Measurements from ENCODE around the gene ACTL7B.
"Not testable (repeated sequence)": the region's sequence is repeated elsewhere in the genome, so short reads cannot be mapped to it uniquely, and the experiment has no call there.

The ACTL7B gene

DNA sequence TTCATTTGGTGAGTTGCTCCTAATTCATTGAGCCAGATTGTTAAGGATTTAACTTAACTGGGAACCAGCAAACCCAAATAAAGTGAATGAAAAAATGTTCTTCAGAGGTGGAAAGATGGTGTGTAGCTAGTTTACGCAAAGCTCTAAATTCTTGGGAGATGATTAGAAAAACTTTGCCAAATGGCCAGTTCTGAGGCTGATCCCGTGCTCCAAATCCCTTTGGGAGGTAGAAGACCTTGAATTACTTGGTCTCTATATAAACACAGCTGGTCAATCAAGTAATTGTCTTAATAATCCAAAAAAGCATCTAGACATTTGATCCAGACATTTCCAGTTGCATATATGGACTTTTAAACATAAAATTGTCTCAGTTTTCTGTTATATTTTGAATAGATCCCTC, 11.4 kb downstream of the ACTL7B start:
- DNase-seq (ENCODE audit: low spot score) = no peak

DNA sequence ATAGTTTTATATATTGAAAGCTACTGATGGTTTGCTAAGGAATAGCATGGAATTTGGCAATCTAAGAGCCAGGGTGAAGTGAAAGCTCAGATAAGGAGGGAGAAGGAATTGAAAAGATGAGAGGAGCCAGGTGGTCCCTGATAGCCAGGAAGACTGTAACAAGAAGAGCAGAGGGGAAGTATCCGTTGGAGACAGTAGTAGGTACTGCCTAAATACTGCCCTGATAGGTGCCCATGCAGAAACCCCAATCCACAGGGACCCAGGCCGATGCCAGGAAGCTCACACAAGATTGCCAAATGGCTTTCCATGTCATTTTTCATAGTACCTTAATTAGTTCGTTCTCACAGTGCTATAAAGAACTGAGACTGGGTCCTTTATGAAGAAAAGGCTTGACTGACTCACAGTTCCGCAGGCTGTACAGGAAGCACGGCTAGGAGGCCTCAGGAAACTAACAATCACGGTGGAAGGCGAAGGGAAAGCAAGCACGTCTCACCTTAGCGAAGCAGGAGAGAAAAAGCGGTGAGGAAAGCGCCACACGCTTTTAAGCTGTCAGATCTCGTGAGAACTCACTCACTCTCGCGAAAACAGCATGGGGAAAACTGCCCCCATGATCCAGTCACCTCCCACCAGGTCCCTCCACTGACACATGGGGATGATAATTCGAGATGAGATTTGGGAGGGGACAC, 13.0 kb downstream of the ACTL7B start:
- DNase-seq (ENCODE audit: low spot score) = peak; percentile 17

DNA sequence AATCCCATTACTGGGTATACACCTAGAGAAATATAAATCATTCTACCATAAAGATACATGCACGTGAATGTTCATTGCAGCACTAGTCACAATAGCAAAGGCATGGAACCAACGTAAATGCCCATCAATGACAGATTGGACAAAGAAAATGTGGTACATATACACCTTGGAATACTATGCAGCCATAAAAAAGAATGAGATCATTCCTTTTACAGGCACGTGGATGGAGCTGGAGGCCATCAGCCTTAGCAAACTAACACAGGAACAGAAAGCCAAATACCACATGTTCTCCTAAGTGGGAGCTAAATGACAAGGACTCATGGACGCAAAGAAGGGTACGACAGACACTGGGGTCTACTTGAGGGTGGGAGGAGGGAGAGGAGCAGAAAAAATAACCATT, 16.2 kb downstream of the ACTL7B start:
- DNase-seq (ENCODE audit: low spot score) = not testable (repeated sequence)

DNA sequence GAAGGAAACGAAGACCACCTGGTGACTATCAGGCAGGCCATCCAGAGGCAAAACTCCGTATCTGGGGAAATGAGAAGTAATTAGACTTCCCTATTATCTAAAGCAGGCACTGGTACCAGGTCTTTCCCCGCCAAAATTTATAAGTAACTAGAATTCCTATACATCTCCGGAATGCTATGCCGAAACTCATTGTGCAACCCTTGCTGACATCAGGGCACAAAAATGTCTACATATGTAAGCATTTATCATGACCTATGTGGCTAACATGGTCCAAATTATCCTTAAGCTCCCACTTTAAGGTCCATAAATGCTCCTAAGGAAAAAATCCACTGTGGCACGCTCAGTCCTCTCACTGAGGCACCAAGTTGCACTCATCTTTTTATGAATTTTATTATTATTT, 17.8 kb downstream of the ACTL7B start:
- DNase-seq (ENCODE audit: low spot score) = no peak

DNA sequence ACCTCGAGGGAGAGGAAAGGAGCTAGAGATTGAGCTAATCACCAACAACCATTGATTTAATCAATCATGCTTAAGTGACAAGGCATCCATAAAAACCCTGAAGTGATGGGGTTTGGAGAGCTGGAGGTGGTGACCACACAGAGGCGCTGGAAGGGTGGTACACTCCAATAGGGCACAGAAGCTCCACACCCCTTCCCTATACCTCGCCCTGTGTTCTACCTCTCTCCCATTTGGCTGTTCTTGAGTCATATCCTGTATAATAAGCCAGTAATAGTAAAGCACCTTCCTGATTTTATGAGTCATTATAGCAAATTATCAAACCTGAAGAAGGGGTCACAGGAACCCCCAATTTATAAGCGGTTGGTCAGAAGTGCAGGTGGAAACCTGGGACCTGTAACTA, 18.3 kb downstream of the ACTL7B start:
- DNase-seq (ENCODE audit: low spot score) = no peak

DNA sequence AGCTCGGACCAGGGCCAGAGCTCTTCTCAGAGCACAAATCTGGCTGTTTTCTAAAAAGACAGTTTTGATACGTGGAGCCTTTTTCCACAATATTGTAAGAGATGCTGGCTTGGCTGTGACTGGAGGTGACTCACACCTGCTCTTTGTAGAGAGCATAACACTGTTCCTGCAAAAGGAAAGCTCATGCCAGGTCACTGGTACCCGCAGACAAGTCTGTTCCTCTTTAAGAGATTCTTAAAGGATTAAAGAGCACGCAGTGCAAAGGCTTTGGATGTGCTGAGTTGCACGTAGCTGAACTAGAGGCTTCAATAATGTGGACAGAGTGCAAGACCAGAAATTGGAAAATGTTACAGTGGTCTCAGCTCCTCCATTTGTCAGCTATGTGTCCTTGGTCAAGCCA, 19.0 kb downstream of the ACTL7B start:
- no peak for DNase-seq (ENCODE audit: low spot score)

DNA sequence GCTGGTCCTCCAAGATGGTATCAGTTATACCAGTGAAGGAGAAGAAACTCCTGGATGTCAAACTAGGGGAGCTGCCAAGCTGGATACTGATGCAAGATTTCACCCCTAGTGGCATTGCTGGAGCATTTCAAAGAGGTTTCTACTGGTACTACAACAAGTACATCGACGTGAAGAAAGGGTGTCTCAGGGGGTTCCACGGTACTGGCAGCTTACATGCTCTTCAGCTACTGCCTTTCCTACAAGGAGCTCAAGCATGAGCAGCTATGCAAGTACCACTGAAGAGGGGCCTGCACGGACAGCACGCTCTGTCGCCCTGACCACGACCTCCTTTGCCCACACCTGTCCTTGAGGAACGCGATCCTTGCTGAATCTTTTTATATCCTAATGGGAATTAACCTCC, 19.5 kb downstream of the ACTL7B start:
- DNase-seq (ENCODE audit: low spot score) = no peak

DNA sequence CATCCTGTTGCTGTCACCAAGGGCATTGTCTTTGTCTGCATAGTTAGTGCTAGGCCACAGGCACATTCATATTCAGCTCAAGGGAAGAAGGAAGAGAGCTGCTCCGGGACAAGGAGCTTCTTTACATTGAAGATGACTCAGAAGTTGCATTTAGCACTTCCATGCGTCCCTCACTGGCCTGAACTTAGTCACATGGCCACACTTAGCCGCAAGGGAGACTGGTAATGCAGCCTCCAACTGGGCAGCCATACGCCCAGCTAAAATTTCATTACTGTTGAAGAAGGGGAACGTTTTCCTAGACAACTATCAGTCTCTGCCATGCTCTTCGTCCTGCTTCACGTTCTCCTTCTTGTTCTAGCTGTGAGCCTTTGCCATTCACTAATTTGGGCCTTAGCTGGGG, 20.0 kb downstream of the ACTL7B start:
- no peak for DNase-seq (ENCODE audit: low spot score)

DNA sequence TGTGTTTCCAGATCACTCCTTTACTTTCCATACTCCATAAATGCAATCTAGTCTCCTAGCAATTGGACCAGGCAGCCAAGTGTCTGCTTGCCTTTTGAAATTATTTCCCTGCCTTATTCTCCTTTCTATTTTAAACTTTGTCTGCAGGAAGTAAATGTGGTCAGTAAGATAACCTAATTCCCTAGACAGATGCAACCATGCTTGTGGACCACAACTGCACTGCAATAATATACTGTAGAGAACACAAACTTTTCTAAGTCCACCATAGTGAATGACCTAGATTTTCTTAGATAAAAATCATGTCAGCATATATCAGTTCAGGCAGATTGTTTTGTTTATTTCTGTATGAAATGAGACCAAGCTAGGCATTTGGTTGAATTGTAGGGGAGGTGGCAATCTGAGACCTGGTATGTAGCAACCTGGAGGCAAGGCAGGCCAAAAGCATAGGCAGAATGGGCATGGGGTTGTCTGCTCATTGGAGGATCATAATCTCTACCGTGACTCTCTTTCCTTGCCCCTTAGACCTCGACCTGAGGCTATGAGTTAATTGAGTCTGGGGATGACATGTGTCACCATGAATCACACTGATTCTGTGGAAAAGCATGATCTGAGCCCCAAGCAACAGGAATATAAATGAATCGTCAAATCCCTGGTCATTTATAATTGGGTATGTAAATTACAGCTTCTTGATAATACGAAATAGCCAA, 20.7 kb downstream of the ACTL7B start:
- no peak for DNase-seq (ENCODE audit: low spot score)

DNA sequence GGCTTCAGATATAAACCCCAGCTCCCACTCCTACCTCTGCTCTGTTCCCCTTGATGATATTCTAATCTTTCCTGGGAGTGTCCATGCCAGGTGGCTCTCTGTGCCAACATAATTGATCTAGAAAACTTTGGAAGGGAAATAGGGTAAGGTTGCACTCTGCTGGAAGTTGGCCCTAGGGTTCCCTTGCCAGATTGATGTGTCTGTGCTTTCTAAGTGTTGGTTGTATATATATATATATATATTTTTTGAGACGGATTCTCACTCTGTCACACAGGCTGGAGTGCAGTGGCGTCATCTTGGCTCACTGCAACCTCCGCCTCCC, 23.6 kb downstream of the ACTL7B start:
- no peak for DNase-seq (ENCODE audit: low spot score)

DNA sequence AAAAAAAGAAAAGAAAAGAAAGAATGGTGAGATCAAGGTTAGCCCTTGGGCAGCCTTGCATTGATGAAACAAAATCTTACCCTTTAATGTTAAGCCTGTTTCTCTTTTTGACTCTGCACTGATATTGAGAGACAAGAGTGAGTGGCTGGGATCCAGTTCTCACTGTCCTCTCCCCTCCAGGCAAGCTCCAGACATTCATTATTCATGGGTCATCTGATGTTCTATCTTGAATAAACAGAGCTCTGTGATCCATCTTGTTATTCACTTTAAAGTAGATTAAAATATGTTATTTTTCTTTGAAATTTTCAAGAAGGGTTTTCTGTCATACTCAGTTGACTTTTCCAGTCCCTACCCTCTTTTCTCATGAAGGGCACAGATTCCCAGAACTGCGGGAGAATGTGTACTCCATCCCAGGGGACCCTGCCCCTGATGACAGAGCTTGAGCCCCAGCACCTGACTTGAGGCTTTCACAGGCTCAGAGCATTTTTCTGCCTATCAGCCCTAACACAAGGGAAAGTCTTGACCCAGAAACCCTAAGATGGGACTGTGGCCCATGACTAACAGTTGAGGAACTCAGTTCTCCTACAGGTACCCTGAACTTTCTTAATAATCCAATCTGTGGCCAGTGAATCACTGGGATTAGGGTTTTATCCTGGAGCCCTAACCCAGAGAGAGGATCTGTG, 24.1 kb downstream of the ACTL7B start:
- no peak for DNase-seq (ENCODE audit: low spot score)

DNA sequence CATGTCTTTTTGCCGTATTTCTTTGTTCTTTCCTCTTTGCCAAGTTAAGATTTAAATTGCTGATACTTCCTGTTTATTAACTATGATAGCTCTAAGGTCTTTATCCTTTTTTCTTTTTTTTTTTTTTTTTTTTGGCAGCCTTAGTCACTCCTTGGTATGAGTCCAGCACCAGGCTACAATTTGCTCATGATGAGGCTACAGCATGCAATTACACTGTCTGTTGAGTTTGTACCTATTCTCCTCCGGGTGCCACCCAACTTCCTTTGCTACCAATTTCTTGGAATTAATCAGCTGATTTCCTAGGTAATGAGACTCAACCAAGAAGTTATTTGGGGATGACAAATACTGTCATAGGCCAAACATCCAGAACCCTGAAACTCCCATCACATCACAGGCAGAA, 25.5 kb downstream of the ACTL7B start:
- no peak for DNase-seq (ENCODE audit: low spot score)

DNA sequence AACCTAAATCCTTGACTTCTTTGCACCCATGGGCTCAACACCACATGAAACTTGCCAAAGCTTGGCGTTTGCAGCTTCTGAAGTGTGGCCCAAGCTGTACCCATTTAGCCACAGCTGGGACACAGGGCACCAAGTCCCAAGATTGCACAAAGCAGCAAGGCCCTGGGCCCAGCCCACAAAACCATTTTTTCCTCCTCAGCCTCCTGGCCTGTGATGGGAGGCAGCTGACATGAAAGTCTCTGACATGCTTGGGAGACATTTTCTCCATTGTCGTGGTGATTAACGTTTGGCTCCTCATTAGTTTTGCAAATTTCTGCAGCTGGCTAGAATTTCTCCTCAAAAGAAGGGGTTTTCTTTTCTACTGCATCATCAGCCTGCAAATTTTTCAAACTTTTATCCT, 32.0 kb downstream of the ACTL7B start:
- DNase-seq (ENCODE audit: low spot score) = no peak

DNA sequence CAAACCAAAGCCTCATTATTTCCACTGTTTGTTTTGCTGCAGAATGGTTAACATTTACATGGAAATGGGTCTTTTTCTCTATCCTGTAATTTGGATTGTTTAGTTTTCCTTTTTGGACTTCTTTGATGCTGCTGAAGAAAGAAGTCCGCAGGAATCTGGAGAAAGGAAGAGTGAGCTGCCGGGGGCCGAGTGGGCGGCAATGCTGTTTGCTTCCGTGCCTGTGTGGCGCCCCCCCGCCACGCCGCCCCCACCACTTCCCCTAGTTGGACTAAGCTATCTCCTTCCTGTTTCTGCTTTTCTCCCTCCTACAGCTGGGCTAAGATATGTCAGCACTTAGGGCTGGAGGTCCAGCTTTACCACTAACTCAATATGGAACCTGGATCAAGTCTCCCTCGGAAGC, 39.7 kb downstream of the ACTL7B start:
- DNase-seq (ENCODE audit: low spot score) = no peak

DNA sequence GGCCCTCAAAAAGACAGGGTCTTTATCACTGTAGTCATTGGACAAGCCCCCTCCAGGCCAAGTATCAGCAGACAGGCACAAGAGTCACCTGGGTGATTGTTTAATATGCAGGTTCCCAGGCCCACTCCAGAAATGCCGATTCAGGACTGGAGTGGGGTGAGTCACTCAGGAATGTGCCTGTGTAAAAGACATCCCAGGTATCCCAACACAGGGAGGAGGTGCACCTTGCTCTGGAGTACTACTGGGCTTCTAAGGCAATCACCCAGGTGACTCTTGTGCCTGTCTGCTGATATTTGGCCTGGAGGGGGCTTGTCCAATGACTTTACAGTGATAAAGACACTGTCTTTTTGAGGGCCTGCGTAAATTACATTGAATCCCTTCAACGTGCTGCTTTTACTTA, 40.6 kb downstream of the ACTL7B start:
- DNase-seq (ENCODE audit: low spot score) = no peak

DNA sequence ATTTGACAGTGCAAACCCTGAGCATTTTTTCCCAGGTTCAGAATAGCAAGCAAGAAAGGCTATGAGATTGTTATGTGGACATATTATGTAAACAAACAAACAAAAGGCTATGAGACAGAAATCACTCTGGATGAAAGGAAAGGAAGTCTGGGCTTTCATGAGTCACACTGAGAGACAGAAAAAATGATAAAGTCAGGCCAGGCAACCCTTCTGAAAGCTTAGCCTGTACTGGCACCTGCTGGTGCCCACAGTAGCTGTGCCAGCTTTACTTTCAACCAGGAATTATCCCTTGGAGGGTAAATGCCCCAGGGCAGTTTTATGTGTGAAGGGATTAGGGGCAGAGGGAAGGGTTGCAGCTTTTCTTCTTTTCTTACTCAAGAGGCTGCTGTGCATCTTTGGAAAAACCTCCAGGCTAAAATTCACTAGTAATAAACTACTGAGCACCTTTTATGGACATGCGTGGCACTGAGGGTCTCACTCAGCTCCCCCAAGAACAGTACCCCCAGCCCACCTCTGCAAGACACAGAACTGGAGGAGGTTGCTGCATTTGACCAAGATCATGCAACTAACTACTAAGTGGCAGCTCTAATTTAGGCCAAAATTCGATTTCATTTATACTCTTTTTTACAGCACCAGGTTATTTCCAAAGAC, 41.7 kb downstream of the ACTL7B start:
- DNase-seq (ENCODE audit: low spot score) = peak; percentile 3

DNA sequence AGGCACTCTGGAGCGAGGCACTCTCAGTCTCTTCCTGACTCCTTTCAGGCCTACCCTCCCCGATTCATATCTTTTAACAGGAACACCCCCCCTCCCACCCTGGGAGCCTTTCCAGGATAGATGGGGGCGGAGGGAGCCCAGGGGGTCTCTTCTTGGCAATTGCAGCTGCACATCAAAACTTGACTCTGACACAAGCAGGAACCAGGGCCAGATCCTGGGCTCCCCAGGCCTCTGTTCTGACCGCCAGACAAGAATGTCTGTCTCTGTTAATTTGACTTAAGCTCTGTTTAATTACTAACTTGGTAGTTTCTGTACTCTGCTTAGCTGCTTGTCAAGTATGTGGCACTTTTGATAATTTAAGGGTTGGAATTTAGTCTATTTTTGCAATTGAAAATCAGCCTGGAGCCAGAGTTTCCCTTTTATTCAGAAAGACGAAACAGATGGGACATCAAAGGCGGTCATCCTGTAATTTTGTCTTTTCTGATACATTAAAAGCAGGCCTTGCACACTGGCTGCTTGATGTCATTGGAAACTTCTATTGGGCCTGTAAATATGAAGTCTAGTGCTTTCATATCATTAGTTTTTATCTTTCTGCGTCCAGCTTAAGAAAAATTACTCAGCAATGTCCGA, 43.3 kb downstream of the ACTL7B start:
- no peak for DNase-seq (ENCODE audit: low spot score)

DNA sequence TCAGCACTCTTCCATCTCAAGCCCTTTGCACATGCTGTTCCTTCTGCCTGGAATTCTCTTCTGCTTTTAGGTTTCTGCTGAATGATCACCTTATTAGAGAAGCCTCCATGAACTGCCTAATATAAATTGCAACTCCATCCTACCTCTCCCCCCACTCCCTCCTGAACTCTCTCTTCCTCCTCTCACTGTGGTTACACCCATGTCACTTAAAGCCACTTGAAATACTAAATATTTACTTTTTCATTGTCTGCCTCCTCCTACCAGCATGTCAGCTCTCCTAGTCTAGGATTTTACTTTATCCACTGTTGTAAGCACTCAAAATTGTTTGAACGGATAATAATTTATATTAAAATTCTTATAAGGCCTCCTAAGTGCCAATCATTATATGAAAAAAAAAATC, 43.8 kb downstream of the ACTL7B start:
- DNase-seq (ENCODE audit: low spot score) = no peak

DNA sequence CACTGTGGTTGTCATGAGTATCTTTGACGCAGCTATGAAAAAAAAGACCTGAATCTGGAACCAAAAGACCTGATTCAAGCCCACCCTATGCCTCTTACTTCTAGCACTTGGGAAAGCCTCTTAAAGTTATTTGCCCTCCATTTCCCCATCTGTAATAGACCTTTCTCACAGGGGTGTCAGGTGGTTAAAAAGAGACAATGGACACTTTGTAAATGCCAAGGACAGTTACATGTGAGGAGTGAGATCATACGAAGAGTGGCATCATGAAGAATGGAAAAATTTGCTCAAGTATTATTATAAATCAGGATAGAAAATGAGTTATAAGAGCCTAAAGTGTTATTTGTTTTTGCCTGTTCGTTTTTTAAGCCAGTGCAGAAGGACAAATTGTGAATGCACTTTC, 46.5 kb downstream of the ACTL7B start:
- no peak for DNase-seq (ENCODE audit: low spot score)

All from activated CD4-positive, alpha-beta T cell treated with anti-CD3 and anti-CD28 coated beads, Interleukin-2, Interleukin-4, amounts not matched to agents 100 ng/mL and 50 ng/mL, durations not matched to agents 16 hours and 8 hours (primary cell).